Esophagus squamous epithelium (tissue), 5 donors: ENCODE results near the gene IRX3. TPM values are rescaled to one million over a fixed set of nuclear protein-coding genes. Genes with fewer than 3 reads are reported as not detected.

ENCODE experiments used
- DNase-seq: peaks from one replicate; lab custom pipeline; 2025; lab: John Stamatoyannopoulos, UW
- H3K27ac ChIP-seq, 4 donors: fragments of 200-600 bp; sonication (generic); one replicate each; pipeline ENCODE4 v1.5.1; 2016 to 2019; ENCODE audit warnings: mild to moderate bottlenecking in 1 of 4
- H3K27me3 ChIP-seq, 4 donors: fragments of 200-600 bp; sonication (generic); 1 replicate in 3 of 4; 2 replicates in 1 of 4; pipeline versions ENCODE4 v1.5.1 to v1.6.0; 2017 to 2021; ENCODE audit warnings: antibody characterized with exemption in 1 of 4
- H3K36me3 ChIP-seq, 3 donors: fragments of 200-600 bp; sonication (generic); one replicate each; pipeline ENCODE4 v1.5.1; 2016 to 2019
- H3K4me1 ChIP-seq, 3 donors: fragments of 200-600 bp; sonication (generic); one replicate each; pipeline ENCODE4 v1.5.1; 2017 to 2019
- H3K4me3 ChIP-seq, 4 donors: fragments of 200-600 bp; sonication (generic); 1 replicate in 3 of 4; 2 replicates in 1 of 4; pipeline ENCODE4 v1.5.1; 2016 to 2019; ENCODE audit warnings: mild to moderate bottlenecking in 2 of 4, moderate library complexity in 1 of 4
- H3K9me3 ChIP-seq, 3 donors: fragments of 200-600 bp; sonication (generic); one replicate each; pipeline ENCODE4 v1.5.1; 2016 to 2019
- POLR2A ChIP-seq, 4 donors: fragments of 450-650 bp; IDR thresholded peaks; one replicate each; pipeline ENCODE4 v1.6.1; 2017; ENCODE audit warnings: antibody characterized with exemption in 4 of 4, mild to moderate bottlenecking in 4 of 4, moderate library complexity in 3 of 4
- WGBS, 2 donors: methylation state at CpG; one replicate each; pipeline ENCODE4 v1.1.5; 2018; 5-methylcytosine and 5-hydroxymethylcytosine counted together
- intact Hi-C: fragments of 100-400 bp; cut with DNase I; formaldehyde crosslinking; loops from one replicate; pipeline ENCODE4 v1.15.0; 2022
- total RNA-seq, 4 donors: library from RNA; depleted of rRNA; stranded (reverse); fragments of >200 nt; gene quantifications; one replicate each; pipeline ENCODE4 v1.1.0, GENCODE V29; 2016
- TF ChIP-seq, protein P1 (sequence below), 6 experiments: fragments of 450-650 bp in 4 of 6; fragments of 200-600 bp in 2 of 6; sonication (generic) in 2 of 6; IDR thresholded peaks; one replicate each; pipeline ENCODE4 v1.5.1; 2016 to 2019; ENCODE audit warnings: antibody characterized with exemption in 6 of 6, mild to moderate bottlenecking in 4 of 6, moderate library complexity in 4 of 6
- donor health status: DM: yes; HTN: yes; CAD: no.

Gene IRX3
- total RNA-seq, 4 donors from 2014 or later: 18.1 to 27.4 (median 26.4) TPM

DNA sequence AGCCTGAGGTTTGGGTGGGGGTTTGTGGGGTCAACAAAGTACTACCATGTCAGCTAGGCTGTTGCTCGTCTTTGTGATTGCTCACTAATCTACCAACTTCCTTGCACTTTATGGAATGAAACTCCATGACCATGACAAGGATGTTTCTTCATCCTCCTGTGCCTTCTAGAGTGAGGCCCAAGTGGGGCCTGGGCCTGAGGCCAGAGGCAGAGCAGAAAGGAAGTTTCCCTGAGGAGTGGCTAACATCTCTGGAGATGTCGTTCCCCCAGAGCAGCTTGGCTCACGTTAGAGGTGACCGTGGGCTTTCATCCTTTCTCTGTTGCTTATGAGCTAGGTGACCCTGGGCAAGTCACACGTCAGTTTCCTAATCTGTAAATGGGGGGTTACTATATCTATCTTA, 41.0 kb upstream of the IRX3 start:
- TF ChIP-seq POLR2A (IDR thresholded peaks at IDR 0.05): no peak
- TF ChIP-seq, protein P1, sequence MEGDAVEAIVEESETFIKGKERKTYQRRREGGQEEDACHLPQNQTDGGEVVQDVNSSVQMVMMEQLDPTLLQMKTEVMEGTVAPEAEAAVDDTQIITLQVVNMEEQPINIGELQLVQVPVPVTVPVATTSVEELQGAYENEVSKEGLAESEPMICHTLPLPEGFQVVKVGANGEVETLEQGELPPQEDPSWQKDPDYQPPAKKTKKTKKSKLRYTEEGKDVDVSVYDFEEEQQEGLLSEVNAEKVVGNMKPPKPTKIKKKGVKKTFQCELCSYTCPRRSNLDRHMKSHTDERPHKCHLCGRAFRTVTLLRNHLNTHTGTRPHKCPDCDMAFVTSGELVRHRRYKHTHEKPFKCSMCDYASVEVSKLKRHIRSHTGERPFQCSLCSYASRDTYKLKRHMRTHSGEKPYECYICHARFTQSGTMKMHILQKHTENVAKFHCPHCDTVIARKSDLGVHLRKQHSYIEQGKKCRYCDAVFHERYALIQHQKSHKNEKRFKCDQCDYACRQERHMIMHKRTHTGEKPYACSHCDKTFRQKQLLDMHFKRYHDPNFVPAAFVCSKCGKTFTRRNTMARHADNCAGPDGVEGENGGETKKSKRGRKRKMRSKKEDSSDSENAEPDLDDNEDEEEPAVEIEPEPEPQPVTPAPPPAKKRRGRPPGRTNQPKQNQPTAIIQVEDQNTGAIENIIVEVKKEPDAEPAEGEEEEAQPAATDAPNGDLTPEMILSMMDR (IDR thresholded peaks at IDR 0.05): no peak
- no peak overlapping the region for H3K27ac ChIP-seq
- H3K36me3 ChIP-seq: no peaks in the 10 kb centered on the region
- no peak for DNase-seq
- 89 to 90% methylated on average over 5 of the region's 5 CpGs for WGBS, 2 donors
- peaks cover 0 to 15% (median 0%) of the 10 kb centered on the region in 4 donors for H3K27me3 ChIP-seq
- no peaks in the 10 kb centered on the region for H3K4me1 ChIP-seq
- no peaks in the 10 kb centered on the region for H3K9me3 ChIP-seq
- H3K4me3 ChIP-seq: no peak overlapping the region
- intact Hi-C loops: no loop called here

DNA sequence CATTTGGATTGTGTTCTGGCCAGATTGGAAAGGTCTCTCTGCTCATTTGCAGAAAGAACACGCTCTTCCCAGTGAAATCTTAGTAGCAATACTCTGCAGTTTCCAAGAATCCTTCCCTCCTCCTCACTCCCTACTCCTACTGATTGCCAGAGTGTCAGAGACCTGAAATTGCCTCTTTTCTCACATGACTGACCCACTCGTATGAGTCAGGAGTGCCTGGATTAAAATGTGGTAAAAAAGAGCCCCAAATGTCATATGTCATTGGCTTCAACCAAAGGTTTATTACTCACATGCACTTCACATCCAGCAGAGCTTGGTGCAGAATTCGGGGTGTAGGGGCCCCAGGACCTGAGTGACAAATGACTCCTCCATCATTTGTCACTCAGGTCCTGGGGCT, 39.7 kb upstream of the IRX3 start:
- Histone ChIP-seq H3K4me1 (no peaks in the 10 kb centered on the region), H3K4me3 (no peak overlapping the region), H3K27ac (no peak overlapping the region), H3K9me3 (no peaks in the 10 kb centered on the region), H3K36me3 (no peaks in the 10 kb centered on the region), H3K27me3 (peaks cover 0 to 15% (median 0%) of the 10 kb centered on the region in 4 donors)
- intact Hi-C loops: no loop called here
- no peak for DNase-seq
- 58% methylated on average over 3 of the region's 3 CpGs for WGBS, 2 donors
- TF ChIP-seq POLR2A (IDR thresholded peaks at IDR 0.05): no peak
- TF ChIP-seq, protein P1 (IDR thresholded peaks at IDR 0.05): no peak

DNA sequence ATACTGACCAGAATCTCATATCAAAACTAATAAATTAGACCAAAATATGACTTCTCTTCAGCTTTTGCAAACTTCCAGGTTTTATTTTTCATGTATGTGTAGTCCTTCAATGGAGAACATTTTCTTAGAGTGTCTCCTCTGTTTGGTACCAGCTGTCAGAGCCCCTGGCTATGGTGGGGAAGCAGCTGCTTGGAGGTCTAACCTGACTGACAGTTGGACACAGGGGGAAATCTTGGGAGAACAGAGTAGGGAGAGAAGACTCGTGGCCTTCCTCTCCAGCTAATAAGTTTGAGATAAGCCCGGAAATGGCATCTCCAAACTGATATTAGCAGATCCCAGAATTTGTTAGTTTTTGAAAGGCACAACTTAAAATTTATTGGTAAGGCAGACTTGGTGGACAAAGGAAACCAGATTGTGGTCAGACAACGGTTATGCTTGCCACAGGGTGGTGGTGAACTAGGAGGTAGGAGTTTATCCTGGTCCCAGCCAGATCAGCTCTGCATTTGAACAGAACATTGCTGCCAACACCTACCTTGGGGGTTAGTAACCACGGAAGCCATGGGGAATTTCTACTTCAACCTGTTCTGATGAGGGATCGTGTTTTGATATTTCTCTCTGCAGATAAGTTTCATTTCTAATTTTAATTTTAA, 39.2 kb upstream of the IRX3 start:
- Histone ChIP-seq H3K4me1 (no peaks in the 10 kb centered on the region), H3K4me3 (no peak overlapping the region), H3K9me3 (no peaks in the 10 kb centered on the region), H3K36me3 (no peaks in the 10 kb centered on the region), H3K27ac (no peak overlapping the region), H3K27me3 (peaks cover 0 to 10% (median 0%) of the 10 kb centered on the region in 4 donors)
- no peak for TF ChIP-seq POLR2A (IDR thresholded peaks at IDR 0.05)
- TF ChIP-seq, protein P1 (IDR thresholded peaks at IDR 0.05): no peak
- DNase-seq: no peak
- intact Hi-C loops: no loop called here
- WGBS, 2 donors: 51 to 67% methylated on average over 5 of the region's 5 CpGs

DNA sequence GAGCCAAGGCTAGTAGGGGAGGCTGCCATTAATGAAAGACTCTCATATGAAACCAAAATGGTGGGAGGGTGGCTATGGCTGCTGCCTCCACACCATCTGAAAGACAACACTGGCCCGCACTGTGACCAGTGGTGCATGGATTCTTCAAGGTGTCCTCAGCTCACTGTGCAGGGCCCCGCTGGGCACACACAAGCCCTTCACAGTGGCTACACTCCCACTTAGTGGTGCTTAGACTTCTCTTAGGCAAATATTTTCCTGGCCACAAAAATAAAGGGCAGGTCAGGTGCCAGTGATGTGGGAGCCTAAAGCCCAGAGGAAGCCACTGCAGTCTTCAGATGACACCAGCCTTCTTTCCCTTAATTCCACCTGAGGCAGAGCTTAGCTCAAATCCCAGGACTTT, 38.1 kb upstream of the IRX3 start:
- no peaks in the 10 kb centered on the region for H3K4me1 ChIP-seq
- DNase-seq: no peak
- peaks cover 0 to 2% (median 0%) of the 10 kb centered on the region in 4 donors for H3K27me3 ChIP-seq
- no peaks in the 10 kb centered on the region for H3K9me3 ChIP-seq
- no peak overlapping the region for H3K27ac ChIP-seq
- intact Hi-C loops: no loop called here
- TF ChIP-seq POLR2A (IDR thresholded peaks at IDR 0.05): no peak
- TF ChIP-seq, protein P1 (IDR thresholded peaks at IDR 0.05): no peak
- 90 to 100% methylated on average over 2 of the region's 2 CpGs for WGBS, 2 donors
- no peaks in the 10 kb centered on the region for H3K36me3 ChIP-seq
- no peak overlapping the region for H3K4me3 ChIP-seq

DNA sequence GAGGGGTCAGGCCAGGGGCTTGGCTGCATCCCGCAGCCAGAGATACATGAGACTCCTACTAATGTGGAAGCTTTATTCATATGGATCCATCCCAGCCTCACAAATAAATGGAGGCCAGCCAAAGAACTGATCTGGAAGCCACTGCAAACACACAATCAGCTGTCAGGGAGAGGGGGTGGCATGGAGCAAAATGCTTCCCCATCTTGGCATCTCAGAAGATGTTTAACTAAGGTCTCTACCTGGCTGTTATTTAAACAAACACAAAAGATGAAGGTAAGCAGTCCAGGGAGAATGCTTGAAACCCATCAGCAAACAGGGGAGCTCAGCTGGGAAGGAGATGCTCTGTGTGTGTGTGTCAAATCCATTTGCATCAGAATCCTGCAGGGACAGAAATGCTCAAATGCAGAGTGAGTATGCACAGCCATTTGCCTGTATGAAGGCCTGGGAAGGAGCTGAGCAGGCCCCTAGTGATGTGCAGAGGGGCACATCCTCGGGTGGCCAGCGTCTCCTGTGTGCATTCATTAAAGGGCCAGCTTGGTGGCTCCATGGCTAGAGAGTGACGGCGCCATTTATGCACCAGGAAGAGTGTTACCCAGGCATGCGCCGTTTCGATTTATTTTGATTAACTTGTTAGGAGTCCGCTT, 34.2 kb upstream of the IRX3 start:
- no peaks in the 10 kb centered on the region for H3K36me3 ChIP-seq
- 67 to 77% methylated on average over 9 of the region's 9 CpGs for WGBS, 2 donors
- TF ChIP-seq, protein P1 (IDR thresholded peaks at IDR 0.05): no peak
- TF ChIP-seq POLR2A (IDR thresholded peaks at IDR 0.05): no peak
- H3K27ac ChIP-seq: no peak overlapping the region
- no peaks in the 10 kb centered on the region for H3K27me3 ChIP-seq
- H3K4me3 ChIP-seq: no peak overlapping the region
- no peaks in the 10 kb centered on the region for H3K4me1 ChIP-seq
- no peaks in the 10 kb centered on the region for H3K9me3 ChIP-seq
- intact Hi-C loops: no loop called here
- DNase-seq: no peak
